Mammary epithelial cell (primary cell): ENCODE data around the gene GXYLT2.

Source experiments
- CTCF ChIP-seq, 2 donors: IDR thresholded peaks in 1 of 2; conservative IDR thresholded peaks in 1 of 2; 2 replicates each; pipeline ENCODE4 v1.5.1; 2011 to 2012; ENCODE audit warnings: inconsistent platforms in 2 of 2, low read length in 2 of 2, mild to moderate bottlenecking in 2 of 2, control low read depth in 1 of 2, low read depth in 1 of 2; ENCODE audit not compliant: insufficient read depth in 1 of 2; ENCODE audit errors: extremely low read depth in 1 of 2
- EZH2 ChIP-seq: IDR thresholded peaks from 2 replicates; pipeline ENCODE4 v1.6.1; 2012; ENCODE audit warnings: low read length, inconsistent platforms, borderline replicate concordance

- TF ChIP-seq CTCF (conservative IDR thresholded peaks at IDR 0.05 in 1 of 2, IDR thresholded peaks at IDR 0.05 in 1 of 2; ENCODE audit: extremely low read depth in 1 of 2, insufficient read depth in 1 of 2, low read depth in 1 of 2, low read length in 2 of 2) (no peak), EZH2 (no peak)
Measured at GRCh38 chr3:72990701-72991395, 103.0 kb downstream of the GXYLT2 start.
